Neural progenitor cell (in vitro differentiated cells): ENCODE measurements around the gene DDX4.

Source experiments
- EZH2phosphoT487 ChIP-seq: fragments of 200-600 bp; sonication (generic); IDR thresholded peaks from 2 replicates; pipeline ENCODE4 v1.6.1; 2017; ENCODE audit warnings: antibody characterized with exemption
- TF ChIP-seq, protein P1 (sequence below): fragments of 200-600 bp; sonication (generic); IDR thresholded peaks from 2 replicates; pipeline ENCODE4 v1.5.1; 2017; ENCODE audit warnings: antibody characterized with exemption, mild to moderate bottlenecking

DNA sequence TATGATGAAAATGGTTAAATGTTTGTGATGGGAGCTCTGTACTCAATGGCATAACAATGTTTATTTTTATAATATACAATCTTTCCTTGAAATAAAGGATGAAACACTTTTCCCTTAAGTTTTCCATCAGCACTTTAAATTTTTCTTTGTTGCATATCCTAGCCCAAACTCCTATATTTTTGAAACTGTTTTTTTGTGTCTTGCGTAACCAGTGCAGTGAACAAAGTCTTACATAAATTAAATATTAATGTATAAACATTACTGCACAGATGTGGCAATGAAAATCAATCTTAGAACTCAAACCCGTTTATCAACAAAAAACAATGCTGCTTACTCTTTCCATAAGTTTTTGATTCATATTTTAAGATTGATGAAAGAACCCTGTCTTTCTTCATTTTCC lies 79.2 kb downstream of the DDX4 start:
- TF ChIP-seq, protein P1, sequence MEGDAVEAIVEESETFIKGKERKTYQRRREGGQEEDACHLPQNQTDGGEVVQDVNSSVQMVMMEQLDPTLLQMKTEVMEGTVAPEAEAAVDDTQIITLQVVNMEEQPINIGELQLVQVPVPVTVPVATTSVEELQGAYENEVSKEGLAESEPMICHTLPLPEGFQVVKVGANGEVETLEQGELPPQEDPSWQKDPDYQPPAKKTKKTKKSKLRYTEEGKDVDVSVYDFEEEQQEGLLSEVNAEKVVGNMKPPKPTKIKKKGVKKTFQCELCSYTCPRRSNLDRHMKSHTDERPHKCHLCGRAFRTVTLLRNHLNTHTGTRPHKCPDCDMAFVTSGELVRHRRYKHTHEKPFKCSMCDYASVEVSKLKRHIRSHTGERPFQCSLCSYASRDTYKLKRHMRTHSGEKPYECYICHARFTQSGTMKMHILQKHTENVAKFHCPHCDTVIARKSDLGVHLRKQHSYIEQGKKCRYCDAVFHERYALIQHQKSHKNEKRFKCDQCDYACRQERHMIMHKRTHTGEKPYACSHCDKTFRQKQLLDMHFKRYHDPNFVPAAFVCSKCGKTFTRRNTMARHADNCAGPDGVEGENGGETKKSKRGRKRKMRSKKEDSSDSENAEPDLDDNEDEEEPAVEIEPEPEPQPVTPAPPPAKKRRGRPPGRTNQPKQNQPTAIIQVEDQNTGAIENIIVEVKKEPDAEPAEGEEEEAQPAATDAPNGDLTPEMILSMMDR: no peak
- TF ChIP-seq EZH2phosphoT487: no peak
